Gastrocnemius medialis (tissue), 4 donors: ENCODE data around the gene SELENOO. TPM values are rescaled to one million over a fixed set of nuclear protein-coding genes. Genes with fewer than 3 reads are reported as not detected.
A peak's percentile ranks its signal among the peaks of the same experiment; 100 is the strongest.

Source experiments
- ATAC-seq, 2 donors: fragments of 150-250 bp; one replicate each; pipeline ENCODE4 v1.9.1; 2016
- DNase-seq, 2 donors: peaks; one replicate each; pipeline ENCODE4 v3.0.0-alpha.2; 2019
- H3K27ac ChIP-seq, 4 donors: fragments of 200-600 bp; sonication (generic); 1 replicate in 1 of 4; 2 replicates in 3 of 4; pipeline ENCODE4 v1.5.1; 2016 to 2018; ENCODE audit warnings: mild to moderate bottlenecking in 2 of 4, moderate library complexity in 1 of 4
- H3K27me3 ChIP-seq, 3 donors: fragments of 200-600 bp; sonication (generic) in 2 of 3; 1 replicate in 1 of 3; 2 replicates in 2 of 3; pipeline versions ENCODE4 v1.5.1 to v1.6.0; 2016 to 2019; ENCODE audit warnings: mild to moderate bottlenecking in 1 of 3, moderate library complexity in 1 of 3
- H3K36me3 ChIP-seq, 2 donors: fragments of 200-600 bp; sonication (generic) in 1 of 2; one replicate each; pipeline ENCODE4 v1.5.1; 2017 to 2018
- H3K4me1 ChIP-seq, 2 donors: fragments of 200-600 bp; sonication (generic) in 1 of 2; one replicate each; pipeline ENCODE4 v1.5.1; 2016 to 2017; ENCODE audit warnings: mild to moderate bottlenecking in 2 of 2
- H3K4me3 ChIP-seq, 4 donors: fragments of 200-600 bp; sonication (generic) in 3 of 4; 1 replicate in 1 of 4; 2 replicates in 3 of 4; pipeline ENCODE4 v1.5.1; 2016 to 2019; ENCODE audit warnings: mild to moderate bottlenecking in 2 of 4
- H3K9me3 ChIP-seq, 3 donors: fragments of 200-600 bp; sonication (generic) in 2 of 3; 1 replicate in 1 of 3; 2 replicates in 2 of 3; pipeline ENCODE4 v1.5.1; 2016 to 2019
- POLR2A ChIP-seq, 2 donors: fragments of 450-650 bp; IDR thresholded peaks; one replicate each; pipeline ENCODE4 v1.6.1; 2017; ENCODE audit warnings: antibody characterized with exemption in 2 of 2, mild to moderate bottlenecking in 2 of 2, moderate library complexity in 2 of 2
- in situ Hi-C, 4 donors: fragments of 200-750 bp; cut with MboI; loops; one replicate each; pipeline versions ENCODE4 v1.15.0 to v1.8.0; 2017; ENCODE audit warnings: low sequenced_read_pairs in 4 of 4
- intact Hi-C: fragments of 100-400 bp; cut with DNase I; formaldehyde crosslinking; loops from one replicate; pipeline ENCODE4 v1.15.1; 2023; ENCODE audit warnings: low total_unique reads
- total RNA-seq, 4 donors: library from RNA; depleted of rRNA; stranded (reverse); fragments of >200 nt; gene quantifications; one replicate each; pipeline versions ENCODE4 v1.1.0 to v1.2.3, GENCODE V29; 2016
- TF ChIP-seq, protein P1 (sequence below), 5 experiments: fragments of 450-650 bp in 3 of 5; fragments of 200-600 bp in 2 of 5; sonication (generic) in 2 of 5; IDR thresholded peaks in 4 of 5; conservative IDR thresholded peaks in 1 of 5; 1 replicate in 4 of 5; 2 replicates in 1 of 5; pipeline ENCODE4 v1.5.1; 2016 to 2019; ENCODE audit warnings: antibody characterized with exemption in 5 of 5, mild to moderate bottlenecking in 3 of 5, moderate library complexity in 3 of 5

Gene SELENOO
- total RNA-seq, 4 donors from 2014 or later = 26.4 to 54.9 (median 34.0) TPM

DNA sequence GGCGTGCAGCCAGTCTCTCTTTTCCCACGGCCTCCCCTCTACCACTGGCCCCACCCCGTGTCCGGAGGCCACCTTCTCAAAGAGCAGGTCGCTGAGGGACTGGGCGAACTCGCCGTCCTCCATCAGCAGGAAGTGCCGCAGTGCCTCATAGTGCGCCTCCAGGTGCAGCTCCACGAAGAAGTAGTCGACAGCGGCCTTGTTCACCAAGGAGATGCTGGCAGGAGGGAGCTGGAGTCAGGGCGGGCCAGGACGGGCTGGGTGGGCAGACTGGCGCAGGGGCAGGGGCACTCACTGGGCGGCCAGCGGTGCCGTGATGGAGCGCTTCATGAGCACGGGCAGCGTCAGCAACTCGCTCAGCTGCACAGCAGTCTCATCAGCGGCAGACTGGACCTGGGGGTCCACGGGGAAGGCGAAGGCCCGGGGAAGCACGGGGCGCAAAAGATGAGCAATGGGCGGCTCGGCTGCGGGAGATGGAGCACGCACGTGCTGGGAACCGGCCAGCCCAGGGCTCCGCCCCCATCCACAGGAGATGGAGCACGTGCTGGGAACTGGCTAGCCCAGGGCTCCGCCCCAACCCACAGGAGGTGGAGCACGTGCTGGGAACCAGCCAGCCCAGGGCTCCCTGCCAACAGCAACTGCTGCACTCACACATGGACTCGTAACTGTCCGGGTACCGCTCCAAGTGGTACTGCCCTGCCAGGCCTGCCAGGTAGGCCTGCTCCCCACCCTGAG, 18.4 kb downstream of the SELENOO start:
- H3K4me1 ChIP-seq = no peaks in the 10 kb centered on the region
- H3K27me3 ChIP-seq = no peaks in the 10 kb centered on the region
- ATAC-seq = peak; percentile 68 to 80
- peak overlapping the region; percentile 51 to 67 (median 63) for H3K27ac ChIP-seq
- intact Hi-C loops (no loop called here), in situ Hi-C loops (no loop called here)
- H3K4me3 ChIP-seq = no peak overlapping the region
- H3K36me3 ChIP-seq = peaks cover 0 to 90% of the 10 kb centered on the region in 2 donors
- DNase-seq = peak; percentile 71 to 87
- no peaks in the 10 kb centered on the region for H3K9me3 ChIP-seq
- TF ChIP-seq, protein P1, sequence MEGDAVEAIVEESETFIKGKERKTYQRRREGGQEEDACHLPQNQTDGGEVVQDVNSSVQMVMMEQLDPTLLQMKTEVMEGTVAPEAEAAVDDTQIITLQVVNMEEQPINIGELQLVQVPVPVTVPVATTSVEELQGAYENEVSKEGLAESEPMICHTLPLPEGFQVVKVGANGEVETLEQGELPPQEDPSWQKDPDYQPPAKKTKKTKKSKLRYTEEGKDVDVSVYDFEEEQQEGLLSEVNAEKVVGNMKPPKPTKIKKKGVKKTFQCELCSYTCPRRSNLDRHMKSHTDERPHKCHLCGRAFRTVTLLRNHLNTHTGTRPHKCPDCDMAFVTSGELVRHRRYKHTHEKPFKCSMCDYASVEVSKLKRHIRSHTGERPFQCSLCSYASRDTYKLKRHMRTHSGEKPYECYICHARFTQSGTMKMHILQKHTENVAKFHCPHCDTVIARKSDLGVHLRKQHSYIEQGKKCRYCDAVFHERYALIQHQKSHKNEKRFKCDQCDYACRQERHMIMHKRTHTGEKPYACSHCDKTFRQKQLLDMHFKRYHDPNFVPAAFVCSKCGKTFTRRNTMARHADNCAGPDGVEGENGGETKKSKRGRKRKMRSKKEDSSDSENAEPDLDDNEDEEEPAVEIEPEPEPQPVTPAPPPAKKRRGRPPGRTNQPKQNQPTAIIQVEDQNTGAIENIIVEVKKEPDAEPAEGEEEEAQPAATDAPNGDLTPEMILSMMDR (IDR thresholded peaks at IDR 0.05 in 4 of 5, conservative IDR thresholded peaks at IDR 0.05 in 1 of 5) = no peak
- no peak for TF ChIP-seq POLR2A (IDR thresholded peaks at IDR 0.05)

DNA sequence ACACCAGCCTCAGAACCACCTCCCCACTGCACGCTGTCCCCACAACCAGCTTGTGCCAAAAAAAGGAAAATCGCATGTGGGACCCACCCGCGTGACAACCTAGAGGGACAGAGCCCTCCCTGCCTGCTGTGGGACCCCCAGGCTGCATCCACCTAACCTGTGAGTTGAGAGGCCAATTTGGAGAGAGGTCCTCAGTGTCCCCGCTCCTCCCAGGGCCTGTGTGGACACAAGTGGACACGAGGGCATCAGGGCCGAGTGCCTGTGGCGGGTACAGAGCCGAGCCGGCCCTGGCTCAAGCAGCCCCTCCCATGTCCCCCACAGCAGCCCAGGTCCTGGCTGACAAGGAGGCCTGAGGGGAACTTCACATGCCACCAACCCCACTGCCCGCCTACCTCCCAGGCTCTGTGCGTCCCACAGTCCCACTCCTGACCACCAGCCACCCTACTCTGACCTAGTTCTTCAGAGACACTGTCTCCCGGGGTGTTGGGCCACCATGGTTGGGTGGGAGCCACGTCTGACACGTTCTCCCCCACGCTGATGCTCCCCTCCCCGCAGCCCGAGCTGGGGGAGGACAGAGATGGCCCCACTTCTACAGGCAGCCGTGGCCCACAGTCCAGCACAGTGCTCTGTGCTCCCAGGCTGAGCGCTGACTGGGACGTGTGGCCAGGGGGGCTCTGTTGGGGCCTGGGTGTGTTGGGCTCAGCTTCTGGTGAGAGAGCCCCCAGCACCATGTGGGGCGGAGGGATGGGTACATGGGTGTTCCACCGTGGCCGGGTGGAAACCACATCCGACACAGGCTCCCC, 19.2 kb downstream of the SELENOO start:
- ATAC-seq = no peak
- in situ Hi-C loops = no loop called here

DNA sequence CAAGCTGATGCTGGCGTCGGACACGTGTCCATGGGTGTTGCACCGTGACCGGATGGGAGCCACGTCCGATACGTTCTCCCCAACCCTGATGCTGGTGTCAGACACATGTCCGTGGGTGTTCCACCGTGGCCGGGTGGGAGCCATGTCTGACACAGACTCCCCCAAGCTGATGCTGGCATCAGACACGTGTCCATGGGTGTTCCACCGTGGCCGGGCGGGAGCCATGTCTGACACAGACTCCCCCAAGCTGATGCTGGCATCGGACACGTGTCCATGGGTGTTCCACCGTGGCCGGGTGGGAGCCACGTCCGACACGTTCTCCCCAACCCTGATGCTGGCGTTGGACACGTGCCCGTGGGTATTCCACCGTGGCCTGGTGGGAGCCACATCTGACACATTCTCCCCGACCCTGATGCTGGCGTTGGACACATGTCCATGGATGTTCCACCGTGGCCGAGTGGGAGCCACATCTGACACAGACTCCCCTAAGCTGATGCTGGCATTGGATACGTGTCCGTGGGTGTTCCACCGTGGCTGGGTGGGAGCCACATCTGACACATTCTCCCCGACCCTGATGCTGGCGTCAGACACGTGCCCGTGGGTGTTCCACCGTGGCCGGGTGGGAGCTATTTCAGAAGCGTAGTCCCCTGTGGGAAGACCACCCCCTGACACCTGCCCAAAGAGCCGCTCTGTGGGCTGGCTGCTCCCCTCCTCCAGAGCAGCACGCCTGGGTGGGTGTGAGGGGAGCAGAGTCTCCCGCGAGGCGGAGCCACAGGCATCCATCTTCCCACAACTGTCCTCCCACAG, 20.0 kb downstream of the SELENOO start:
- TF ChIP-seq, protein P1 (IDR thresholded peaks at IDR 0.05 in 4 of 5, conservative IDR thresholded peaks at IDR 0.05 in 1 of 5) = no peak
- no peak for TF ChIP-seq POLR2A (IDR thresholded peaks at IDR 0.05)

More for the DNA sequence above, 19.2 kb downstream of the SELENOO start:
- no peak for DNase-seq
- Histone ChIP-seq H3K9me3 (no peaks in the 10 kb centered on the region), H3K4me1 (no peaks in the 10 kb centered on the region), H3K27ac (peak overlapping the region; percentile 51 to 67 (median 63)), H3K27me3 (no peaks in the 10 kb centered on the region), H3K4me3 (no peak overlapping the region), H3K36me3 (peaks cover 0 to 90% of the 10 kb centered on the region in 2 donors)
- intact Hi-C loops = no loop called here
- TF ChIP-seq, protein P1 (IDR thresholded peaks at IDR 0.05 in 4 of 5, conservative IDR thresholded peaks at IDR 0.05 in 1 of 5) = no peak
- TF ChIP-seq POLR2A (IDR thresholded peaks at IDR 0.05) = no peak

DNA sequence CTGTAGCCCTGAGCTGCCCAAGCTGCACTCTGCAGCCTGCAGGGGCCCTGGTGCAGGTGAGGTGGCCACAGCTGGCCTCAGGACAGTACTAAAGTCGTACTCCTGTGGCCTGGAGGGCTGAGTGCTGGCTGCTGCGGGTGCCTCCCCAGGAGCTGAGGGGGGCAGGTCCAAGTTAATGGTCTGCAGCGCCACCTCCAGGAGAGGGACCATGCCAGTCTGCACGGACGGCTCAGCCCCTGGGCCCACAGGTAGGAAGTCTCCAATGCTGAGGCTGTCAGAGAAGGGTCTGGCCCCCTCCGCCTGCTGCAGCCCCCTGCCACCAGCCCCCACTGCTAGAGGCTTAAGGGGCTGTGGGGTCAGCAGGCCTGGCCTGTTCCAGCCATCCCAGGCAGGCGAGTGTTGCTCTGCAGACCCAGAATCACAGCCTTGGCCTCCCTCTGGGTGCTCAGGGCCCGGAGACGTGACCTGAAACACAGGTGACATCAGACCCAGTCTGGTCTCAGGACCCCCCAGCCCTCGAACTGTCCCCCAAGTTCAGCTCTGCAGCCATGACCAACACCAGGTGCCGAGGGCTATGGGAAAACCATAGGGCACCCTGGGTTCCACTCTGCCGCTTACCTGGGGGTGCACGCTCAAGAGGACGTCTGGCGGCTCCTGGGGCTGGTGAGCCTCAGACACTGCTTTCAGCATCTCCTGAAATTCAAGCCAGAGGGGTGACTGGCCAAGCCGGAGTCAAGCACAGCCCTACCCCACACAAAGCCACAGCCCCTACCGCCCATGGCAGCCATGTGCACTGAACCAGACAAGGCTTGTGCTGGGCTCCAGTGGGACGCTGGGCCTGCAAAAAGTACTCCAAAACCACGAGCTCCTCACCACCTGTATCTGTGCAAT, 20.8 kb downstream of the SELENOO start:
- H3K9me3 ChIP-seq = no peaks in the 10 kb centered on the region
- peaks cover 0 to 89% of the 10 kb centered on the region in 2 donors for H3K36me3 ChIP-seq
- H3K4me3 ChIP-seq = no peak overlapping the region
- TF ChIP-seq, protein P1 (IDR thresholded peaks at IDR 0.05 in 4 of 5, conservative IDR thresholded peaks at IDR 0.05 in 1 of 5) = no peak
- no peak for TF ChIP-seq POLR2A (IDR thresholded peaks at IDR 0.05)
- no peak overlapping the region for H3K27ac ChIP-seq
- intact Hi-C loops = no loop called here
- in situ Hi-C loops = no loop called here
- no peaks in the 10 kb centered on the region for H3K4me1 ChIP-seq
- ATAC-seq (no peak), DNase-seq (no peak)
- no peaks in the 10 kb centered on the region for H3K27me3 ChIP-seq

More for the DNA sequence above, 20.0 kb downstream of the SELENOO start:
- no peak overlapping the region for H3K27ac ChIP-seq
- H3K4me3 ChIP-seq = no peak overlapping the region
- no peak for ATAC-seq
- H3K27me3 ChIP-seq = no peaks in the 10 kb centered on the region
- in situ Hi-C loops = no loop called here
- no peak for DNase-seq
- H3K36me3 ChIP-seq = peaks cover 0 to 93% of the 10 kb centered on the region in 2 donors
- H3K4me1 ChIP-seq = no peaks in the 10 kb centered on the region
- H3K9me3 ChIP-seq = no peaks in the 10 kb centered on the region
- intact Hi-C loops = no loop called here
